Esophagus (tissue), 2 donors: ENCODE results near the gene VRTN. TPM values are rescaled to one million over a fixed set of nuclear protein-coding genes. Genes with fewer than 3 reads are reported as not detected.

Source experiments
- polyA plus RNA-seq, 2 donors: library from polyadenylated mRNA; stranded (reverse); fragments of 200-250 nt; gene quantifications; one replicate each; pipeline ENCODE4 v1.2.3, GENCODE V29; 2013
- donor health status: healthy with polysubstance abuse.
- donor health status: Bipolar disorder and iron deficiency.

VRTN gene
- polyA plus RNA-seq, 2 donors = not detected

Other genes starting within 250 kb of the VRTN start
- not detected for gene VSX2, start 109.0 kb upstream of the VRTN start, polyA plus RNA-seq
- gene ABCD4, start 45.5 kb upstream of the VRTN start, polyA plus RNA-seq = 10 to 100 TPM; 19.2 to 38.4 TPM
- under 1 TPM; 0.02 to 0.04 TPM for gene SYNDIG1L, start 77.7 kb downstream of the VRTN start, polyA plus RNA-seq
- 100 to 1,000 TPM in 1 of 2 donors, 10 to 100 TPM in 1; 98.3 to 163 TPM for gene NPC2, start 144.8 kb downstream of the VRTN start, polyA plus RNA-seq
- gene ISCA2, start 145.3 kb downstream of the VRTN start, polyA plus RNA-seq = 10 to 100 TPM; 10.9 to 15.3 TPM